Smooth muscle cell (in vitro differentiated cells): ENCODE data around the gene KCNN4. TPM values are rescaled to one million over a fixed set of nuclear protein-coding genes. Genes with fewer than 3 reads are reported as not detected.

Experiments
- DNase-seq: peaks from one replicate; lab custom pipeline; 2025; ENCODE audit not compliant: unreplicated experiment; lab: John Stamatoyannopoulos, UW
- H2AFZ ChIP-seq: fragments of 200-600 bp; sonication (generic); 2 replicates; pipeline ENCODE4 v1.6.0; 2016; ENCODE audit warnings: antibody characterized with exemption, low read depth, mild to moderate bottlenecking
- H3F3A ChIP-seq: fragments of 200-600 bp; sonication (generic); 2 replicates; pipeline ENCODE4 v1.6.0; 2017; ENCODE audit warnings: antibody characterized with exemption, low read depth
- H3K27ac ChIP-seq: fragments of 200-600 bp; sonication (generic); 2 replicates; pipeline ENCODE4 v1.5.1; 2016; ENCODE audit warnings: low read depth, mild to moderate bottlenecking
- H3K27me3 ChIP-seq: fragments of 200-600 bp; sonication (generic); 2 replicates; pipeline ENCODE4 v1.6.1; 2016; ENCODE audit warnings: low read depth, mild to moderate bottlenecking
- H3K36me3 ChIP-seq: fragments of 200-600 bp; sonication (generic); 2 replicates; pipeline ENCODE4 v1.5.1; 2016; ENCODE audit warnings: low read depth
- H3K4me1 ChIP-seq: fragments of 200-600 bp; sonication (generic); 2 replicates; pipeline ENCODE4 v1.5.1; 2016; ENCODE audit warnings: low read depth
- H3K4me2 ChIP-seq: fragments of 200-600 bp; sonication (generic); 2 replicates; pipeline ENCODE4 v1.6.0; 2016; ENCODE audit warnings: mild to moderate bottlenecking
- H3K4me3 ChIP-seq: fragments of 200-600 bp; sonication (generic); 2 replicates; pipeline ENCODE4 v1.5.1; 2016; ENCODE audit warnings: mild to moderate bottlenecking
- H3K79me2 ChIP-seq: fragments of 200-600 bp; sonication (generic); 2 replicates; pipeline ENCODE4 v1.6.0; 2016; ENCODE audit warnings: low read depth, mild to moderate bottlenecking
- H3K9ac ChIP-seq: fragments of 200-600 bp; sonication (generic); 2 replicates; pipeline ENCODE4 v1.6.0; 2016; ENCODE audit warnings: low read depth
- H3K9me3 ChIP-seq: fragments of 200-600 bp; sonication (generic); replicated peaks from 2 replicates; pipeline ENCODE4 v1.5.1; 2016; ENCODE audit warnings: low read depth
- H4K20me1 ChIP-seq: fragments of 200-600 bp; sonication (generic); 2 replicates; pipeline ENCODE4 v1.6.0; 2016; ENCODE audit warnings: low read depth
- CTCF ChIP-seq: fragments of 200-600 bp; sonication (generic); IDR thresholded peaks from 2 replicates; pipeline ENCODE4 v1.5.1; 2017; ENCODE audit warnings: borderline replicate concordance, mild to moderate bottlenecking, antibody characterized with exemption; ENCODE audit not compliant: insufficient read depth, poor library complexity, severe bottlenecking
- WGBS: methylation state at CpG from one replicate; pipeline ENCODE4 v1.1.7; 2016; ENCODE audit warnings: low lambda C conversion rate; 5-methylcytosine and 5-hydroxymethylcytosine counted together
- polyA plus RNA-seq: library from polyadenylated mRNA; unstranded; fragments of >200 nt; fragmentation: Nextera tagmentation; extraction: Ambion mirVana; gene quantifications from 2 replicates; pipeline ENCODE4 v1.2.1, GENCODE V29; 2016
- total RNA-seq: library from RNA; depleted of rRNA; stranded (reverse); fragments of >200 nt; gene quantifications from 2 replicates; pipeline ENCODE4 v1.2.3, GENCODE V29; 2014

KCNN4 gene
- total and polyA plus RNA-seq, 2 experiments from 2014 or later, result 1.7 to 4.0 TPM

DNA sequence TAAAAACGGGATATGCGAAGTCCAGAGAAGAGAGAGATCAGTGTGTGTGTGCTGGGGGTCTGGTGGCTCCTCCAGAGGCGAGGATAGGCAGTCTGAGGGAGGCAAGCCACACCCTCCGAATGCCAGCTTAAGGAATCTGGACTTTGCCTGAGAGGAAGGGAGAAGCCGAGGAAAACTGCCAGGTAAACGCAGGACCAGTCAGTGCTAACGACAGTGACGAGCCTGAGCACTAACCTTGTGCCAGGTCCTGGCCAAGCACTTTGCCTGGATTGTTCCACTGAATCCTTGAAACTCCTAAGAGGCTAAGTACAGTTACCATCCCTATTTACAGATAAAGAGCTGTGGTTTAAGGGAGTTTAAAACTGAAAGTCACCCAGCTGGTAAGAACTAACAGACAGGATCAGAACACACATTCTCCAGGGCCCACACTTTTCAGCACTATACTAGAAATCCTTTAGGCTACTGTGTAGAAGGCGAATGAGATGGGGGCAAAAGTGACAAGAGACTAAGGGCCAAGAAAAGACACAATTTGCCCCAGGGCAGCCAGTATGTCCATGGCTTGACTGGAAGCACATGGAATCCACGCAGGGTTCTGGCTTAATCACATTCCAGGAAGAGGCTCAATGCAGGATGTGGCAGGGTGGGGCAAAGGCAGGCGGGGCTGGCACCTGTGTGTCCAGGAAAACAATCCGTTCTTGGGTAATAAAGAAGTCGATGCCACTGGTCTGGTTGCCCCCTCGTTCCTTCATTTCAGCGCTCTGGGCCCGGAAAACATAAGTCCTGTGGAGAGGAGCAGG, 41.1 kb downstream of the KCNN4 start:
- DNase-seq, result no peak
- Histone ChIP-seq H3K27me3 (no peaks in the 10 kb centered on the region), H3K4me2 (no peak overlapping the region), H3F3A (no peaks in the 10 kb centered on the region), H3K9ac (no peak overlapping the region), H4K20me1 (no peaks in the 10 kb centered on the region), H3K9me3 (no peaks in the 10 kb centered on the region), H3K36me3 (no peaks in the 10 kb centered on the region), H3K4me1 (no peaks in the 10 kb centered on the region), H3K27ac (no peak overlapping the region), H3K4me3 (no peak overlapping the region), H3K79me2 (no peaks in the 10 kb centered on the region), H2AFZ (no peak overlapping the region)
- no peak for TF ChIP-seq CTCF
- 90% methylated on average over 16 of the region's 16 CpGs for WGBS

- 81% methylated on average over 5 of the region's 5 CpGs for WGBS
These were observed 42.0 kb downstream of the KCNN4 start for GRCh38 chr19:43738780-43739211.

GRCh38 chr19:43735957-43736356, 44.8 kb downstream of the KCNN4 start:
- Histone ChIP-seq H3F3A (no peaks in the 10 kb centered on the region), H3K27me3 (no peaks in the 10 kb centered on the region), H3K79me2 (no peaks in the 10 kb centered on the region), H3K27ac (no peak overlapping the region), H3K4me2 (no peak overlapping the region), H4K20me1 (no peaks in the 10 kb centered on the region), H3K4me3 (no peak overlapping the region), H3K9ac (no peak overlapping the region), H2AFZ (no peak overlapping the region), H3K4me1 (no peaks in the 10 kb centered on the region), H3K36me3 (no peaks in the 10 kb centered on the region), H3K9me3 (no peaks in the 10 kb centered on the region)
- no peak for TF ChIP-seq CTCF
- no peak for DNase-seq

More at GRCh38 chr19:43738780-43739211, 42.0 kb downstream of the KCNN4 start:
- no peaks in the 10 kb centered on the region for H3K27me3 ChIP-seq
- no peak overlapping the region for H3K4me3 ChIP-seq
- no peaks in the 10 kb centered on the region for H3K9me3 ChIP-seq
- H3K36me3 ChIP-seq, result no peaks in the 10 kb centered on the region
- H3K4me2 ChIP-seq, result no peak overlapping the region
- H3F3A ChIP-seq, result no peaks in the 10 kb centered on the region
- no peaks in the 10 kb centered on the region for H4K20me1 ChIP-seq
- H3K27ac ChIP-seq, result no peak overlapping the region
- DNase-seq, result no peak
- no peaks in the 10 kb centered on the region for H3K4me1 ChIP-seq
- no peak overlapping the region for H3K9ac ChIP-seq
- no peak for TF ChIP-seq CTCF
- no peak overlapping the region for H2AFZ ChIP-seq
- H3K79me2 ChIP-seq, result no peaks in the 10 kb centered on the region

DNA sequence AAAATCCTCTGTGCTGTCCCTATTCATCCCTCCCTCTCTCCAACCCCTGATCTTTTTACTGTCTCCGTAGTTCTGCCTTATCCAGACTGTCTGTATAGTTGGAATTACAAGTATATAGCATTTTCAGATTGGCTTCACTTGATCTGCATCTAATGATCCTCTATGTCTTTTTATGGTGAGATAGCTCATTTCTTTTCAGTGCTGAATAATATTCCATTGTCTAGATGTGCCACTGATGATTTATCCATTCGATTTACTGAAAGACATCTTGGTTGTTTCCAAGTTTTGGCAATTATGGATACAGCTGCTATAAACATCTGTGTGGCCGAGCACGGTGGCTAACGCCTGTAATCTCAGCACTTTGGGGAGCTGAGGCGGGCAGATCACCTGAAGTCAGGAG, 45.8 kb downstream of the KCNN4 start:
- no peak for DNase-seq
- no peaks in the 10 kb centered on the region for H3K79me2 ChIP-seq
- TF ChIP-seq CTCF, result no peak
- no peaks in the 10 kb centered on the region for H3K36me3 ChIP-seq
- H4K20me1 ChIP-seq, result no peaks in the 10 kb centered on the region
- H3K9me3 ChIP-seq, result no peaks in the 10 kb centered on the region
- H3K4me1 ChIP-seq, result no peaks in the 10 kb centered on the region
- H3K4me3 ChIP-seq, result no peak overlapping the region
- 96% methylated on average over 6 of the region's 6 CpGs for WGBS
- no peak overlapping the region for H3K9ac ChIP-seq
- no peak overlapping the region for H3K27ac ChIP-seq
- no peaks in the 10 kb centered on the region for H3F3A ChIP-seq
- no peaks in the 10 kb centered on the region for H3K27me3 ChIP-seq
- H2AFZ ChIP-seq, result no peak overlapping the region
- H3K4me2 ChIP-seq, result no peak overlapping the region
